Astrocyte of the spinal cord (primary cell): Measurements from ENCODE around the gene DRGX.

Experiments
- DNase-seq: peaks from one replicate; pipeline ENCODE4 v3.0.0; 2011; ENCODE audit warnings: low read depth, low spot score
- H3K4me3 ChIP-seq: 2 replicates; pipeline ENCODE4 v1.5.1; 2011; ENCODE audit warnings: low read depth, mild to moderate bottlenecking, low read length, moderate library complexity
- CTCF ChIP-seq: IDR thresholded peaks from 2 replicates; pipeline ENCODE4 v1.5.1; 2012; ENCODE audit warnings: low read depth, mild to moderate bottlenecking, low read length, inconsistent platforms
- in situ Hi-C: cut with HindIII; loops from 2 replicates; pipeline ENCODE4 v1.10.0; 2017; ENCODE audit warnings: low sequenced_read_pairs

DRGX gene

GRCh38 chr10:49393757-49394156, 2.1 kb downstream of the DRGX start:
- no peak for TF ChIP-seq CTCF
- H3K4me3 ChIP-seq: no peak overlapping the region
- in situ Hi-C loops: no loop called here
- no peak for DNase-seq

- no peak overlapping the region for H3K4me3 ChIP-seq
- in situ Hi-C loops: no loop called here
- DNase-seq: no peak
- TF ChIP-seq CTCF: no peak
These were observed 2.6 kb downstream of the DRGX start for GRCh38 chr10:49393301-49393700.

- no peak overlapping the region for H3K4me3 ChIP-seq
- no peak for DNase-seq
- TF ChIP-seq CTCF: no peak
- in situ Hi-C loops: no loop called here
These were observed 6.4 kb downstream of the DRGX start for GRCh38 chr10:49389361-49389933.

- no peak for DNase-seq
- in situ Hi-C loops: no loop called here
- H3K4me3 ChIP-seq: no peak overlapping the region
- no peak for TF ChIP-seq CTCF
These were observed 7.7 kb downstream of the DRGX start for GRCh38 chr10:49388161-49388560.

- in situ Hi-C loops: no loop called here
- peak; percentile 60 for DNase-seq
- H3K4me3 ChIP-seq: no peak overlapping the region
- TF ChIP-seq CTCF: no peak
These were observed 8.8 kb downstream of the DRGX start for GRCh38 chr10:49387071-49387470.

- DNase-seq: no peak
- TF ChIP-seq CTCF: no peak
- H3K4me3 ChIP-seq: no peak overlapping the region
- in situ Hi-C loops: no loop called here
These were observed 9.7 kb downstream of the DRGX start for GRCh38 chr10:49385939-49386922.
